Fibroblast of lung (primary cell): Measurements from ENCODE around the gene ACR. TPM values are rescaled to one million over a fixed set of nuclear protein-coding genes. Genes with fewer than 3 reads are reported as not detected.

Experiments used
- DNase-seq, 2 donors: peaks; one replicate each; pipeline versions ENCODE4 v3.0.0 to v3.0.0-alpha.2; 2010; ENCODE audit warnings: low read depth in 2 of 2
- H2AFZ ChIP-seq: 2 replicates; pipeline ENCODE4 v1.5.1; 2012; ENCODE audit warnings: low read length, control low read depth, inconsistent platforms
- H3K27ac ChIP-seq: 2 replicates; pipeline ENCODE4 v1.5.1; 2011; ENCODE audit warnings: low read length, control low read depth; ENCODE audit not compliant: insufficient read depth
- H3K27me3 ChIP-seq: 2 replicates; pipeline ENCODE4 v1.5.1; 2011; ENCODE audit warnings: mild to moderate bottlenecking, low read length; ENCODE audit not compliant: control insufficient read depth, insufficient read depth
- H3K36me3 ChIP-seq: 2 replicates; pipeline ENCODE4 v1.5.1; 2011; ENCODE audit warnings: low read length; ENCODE audit not compliant: control insufficient read depth, insufficient read depth
- H3K4me1 ChIP-seq: 2 replicates; pipeline ENCODE4 v1.5.1; 2011; ENCODE audit warnings: low read length; ENCODE audit not compliant: control insufficient read depth, insufficient read depth; ENCODE audit errors: extremely low read depth
- H3K4me2 ChIP-seq: 2 replicates; pipeline ENCODE4 v1.5.1; 2011; ENCODE audit warnings: low read length, control low read depth; ENCODE audit not compliant: insufficient read depth; ENCODE audit errors: extremely low read depth
- H3K4me3 ChIP-seq, 4 experiments: fragments of 200-600 bp in 1 of 4; sonication (generic) in 1 of 4; replicated peaks in 1 of 4; 2 replicates each; pipeline ENCODE4 v1.5.1; 2011 to 2016; ENCODE audit warnings: low read length in 4 of 4, low read depth in 3 of 4, mild to moderate bottlenecking in 3 of 4, control low read depth in 2 of 4, inconsistent platforms in 1 of 4, mixed read lengths in 1 of 4; ENCODE audit not compliant: insufficient read depth in 1 of 4; ENCODE audit errors: control extremely low read depth in 1 of 4
- H3K79me2 ChIP-seq: 2 replicates; pipeline ENCODE4 v1.5.1; 2012; ENCODE audit warnings: mild to moderate bottlenecking, low read length, inconsistent platforms; ENCODE audit not compliant: control insufficient read depth, insufficient read depth
- H3K9ac ChIP-seq: 2 replicates; pipeline ENCODE4 v1.5.1; 2011; ENCODE audit warnings: mild to moderate bottlenecking, low read length, control low read depth; ENCODE audit not compliant: insufficient read depth
- H3K9me3 ChIP-seq: 2 replicates; pipeline ENCODE4 v1.5.1; 2012; ENCODE audit warnings: low read depth, low read length; ENCODE audit not compliant: control insufficient read depth, insufficient read depth
- H4K20me1 ChIP-seq: 2 replicates; pipeline ENCODE4 v1.5.1; 2011; ENCODE audit warnings: low read length; ENCODE audit not compliant: control insufficient read depth, insufficient read depth; ENCODE audit errors: extremely low read depth
- EZH2 ChIP-seq: IDR thresholded peaks from 2 replicates; pipeline ENCODE4 v1.5.1; 2012; ENCODE audit warnings: low read length, control low read depth, mild to moderate bottlenecking; ENCODE audit errors: missing control alignments
- polyA plus RNA-seq, 2 donors: library from polyadenylated mRNA; depleted of rRNA in 1 of 2; stranded (reverse) in 1 of 2; unstranded in 1 of 2; fragments of >200 nt; gene quantifications; 2 replicates each; pipeline ENCODE4 v1.2.1, GENCODE V29; 2011 to 2012; ENCODE audit warnings: missing spikeins in 1 of 2
- total RNA-seq: library from RNA; depleted of rRNA; stranded (reverse); fragments of >200 nt; gene quantifications from 2 replicates; pipeline ENCODE4 v1.2.1, GENCODE V29; 2014
- TF ChIP-seq, protein P1 (sequence below), 2 donors: IDR thresholded peaks in 1 of 2; conservative IDR thresholded peaks in 1 of 2; 1 replicate in 1 of 2; 2 replicates in 1 of 2; pipeline ENCODE4 v1.5.1; 2011 to 2012; ENCODE audit warnings: low read length in 2 of 2, control low read depth in 1 of 2, inconsistent platforms in 1 of 2, low read depth in 1 of 2, mild to moderate bottlenecking in 1 of 2

The ACR gene
- total and polyA plus RNA-seq, 2 donors (not counting 1 experiment from before 2014, with no cell fraction given), result not detected

DNA sequence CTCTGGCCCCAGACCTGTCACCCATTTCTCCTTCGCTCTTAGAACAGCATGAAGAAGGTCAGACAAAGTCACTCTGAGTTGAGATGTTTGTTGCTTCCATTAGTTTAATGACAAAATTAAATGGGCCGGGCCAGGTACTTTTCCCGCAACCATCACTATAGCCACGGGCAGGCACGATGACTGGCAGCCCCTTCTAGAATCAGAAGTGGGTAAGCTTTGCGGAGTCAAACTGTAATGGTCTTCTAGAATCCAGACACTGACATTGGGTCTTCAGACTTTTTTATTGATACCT is 2.3 kb upstream of the ACR start:
- Histone ChIP-seq H2AFZ (no peak overlapping the region), H3K9me3 (no peaks in the 10 kb centered on the region), H3K9ac (no peak overlapping the region), H3K4me1 (peaks cover 4% of the 10 kb centered on the region), H4K20me1 (no peaks in the 10 kb centered on the region), H3K27ac (no peak overlapping the region), H3K4me2 (no peak overlapping the region), H3K79me2 (no peaks in the 10 kb centered on the region), H3K4me3 (no peak overlapping the region), H3K36me3 (no peaks in the 10 kb centered on the region), H3K27me3 (no peaks in the 10 kb centered on the region)
- TF ChIP-seq EZH2, result no peak
- TF ChIP-seq, protein P1, sequence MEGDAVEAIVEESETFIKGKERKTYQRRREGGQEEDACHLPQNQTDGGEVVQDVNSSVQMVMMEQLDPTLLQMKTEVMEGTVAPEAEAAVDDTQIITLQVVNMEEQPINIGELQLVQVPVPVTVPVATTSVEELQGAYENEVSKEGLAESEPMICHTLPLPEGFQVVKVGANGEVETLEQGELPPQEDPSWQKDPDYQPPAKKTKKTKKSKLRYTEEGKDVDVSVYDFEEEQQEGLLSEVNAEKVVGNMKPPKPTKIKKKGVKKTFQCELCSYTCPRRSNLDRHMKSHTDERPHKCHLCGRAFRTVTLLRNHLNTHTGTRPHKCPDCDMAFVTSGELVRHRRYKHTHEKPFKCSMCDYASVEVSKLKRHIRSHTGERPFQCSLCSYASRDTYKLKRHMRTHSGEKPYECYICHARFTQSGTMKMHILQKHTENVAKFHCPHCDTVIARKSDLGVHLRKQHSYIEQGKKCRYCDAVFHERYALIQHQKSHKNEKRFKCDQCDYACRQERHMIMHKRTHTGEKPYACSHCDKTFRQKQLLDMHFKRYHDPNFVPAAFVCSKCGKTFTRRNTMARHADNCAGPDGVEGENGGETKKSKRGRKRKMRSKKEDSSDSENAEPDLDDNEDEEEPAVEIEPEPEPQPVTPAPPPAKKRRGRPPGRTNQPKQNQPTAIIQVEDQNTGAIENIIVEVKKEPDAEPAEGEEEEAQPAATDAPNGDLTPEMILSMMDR (conservative IDR thresholded peaks at IDR 0.05 in 1 of 2, IDR thresholded peaks at IDR 0.05 in 1 of 2; ENCODE audit: low read depth in 1 of 2, low read length in 2 of 2), result no peak
- DNase-seq, result no peak

DNA sequence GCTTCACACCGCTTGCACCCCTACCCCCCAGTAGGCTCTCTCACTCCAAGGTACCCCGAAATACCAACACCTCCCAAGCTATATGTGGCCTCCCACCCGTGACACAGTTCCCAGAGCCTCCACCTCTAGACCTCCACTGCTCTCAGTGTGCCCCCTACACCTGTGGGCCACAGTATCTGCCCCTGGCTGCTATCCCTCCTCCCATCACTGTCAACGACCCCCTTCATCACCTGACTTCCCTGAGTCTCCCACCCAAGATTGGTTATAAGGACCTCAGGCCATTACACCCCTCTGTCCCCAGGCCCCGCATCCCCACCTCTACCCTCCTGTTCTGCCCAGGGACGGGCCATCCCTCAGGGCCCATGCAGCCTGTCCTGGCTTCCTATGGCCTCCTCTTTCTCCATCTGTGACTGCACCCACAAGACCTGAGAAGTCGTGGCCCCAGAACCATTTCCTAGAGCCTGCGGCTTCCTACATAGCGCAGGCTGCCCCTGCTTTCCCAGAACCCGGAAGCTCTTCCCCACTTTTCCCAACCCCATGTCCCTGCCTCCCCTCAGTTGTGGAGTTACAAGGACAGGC is 734 bp downstream of the ACR start:
- no peak for DNase-seq

DNA sequence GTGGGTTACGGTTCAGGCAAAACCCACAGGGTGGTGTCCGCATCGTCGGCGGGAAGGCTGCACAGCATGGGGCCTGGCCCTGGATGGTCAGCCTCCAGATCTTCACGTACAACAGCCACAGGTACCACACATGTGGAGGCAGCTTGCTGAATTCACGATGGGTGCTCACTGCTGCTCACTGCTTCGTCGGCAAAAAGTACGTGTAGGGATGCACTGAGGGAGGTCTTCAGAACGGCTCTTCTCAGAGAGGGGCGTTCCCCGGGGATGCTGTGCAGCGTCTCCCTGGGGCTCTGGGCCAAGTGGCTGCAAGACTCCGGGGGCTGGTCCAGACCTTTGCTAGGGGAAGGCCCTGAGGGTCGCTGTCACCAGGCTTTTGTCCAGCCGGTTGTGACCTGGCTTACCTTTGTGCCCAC is 1.3 kb downstream of the ACR start:
- Histone ChIP-seq H3K9me3 (no peaks in the 10 kb centered on the region), H2AFZ (no peak overlapping the region), H3K36me3 (no peaks in the 10 kb centered on the region), H3K4me2 (no peak overlapping the region), H3K4me1 (no peaks in the 10 kb centered on the region), H3K27me3 (no peaks in the 10 kb centered on the region), H3K27ac (no peak overlapping the region), H3K4me3 (no peak overlapping the region), H3K9ac (no peak overlapping the region), H4K20me1 (no peaks in the 10 kb centered on the region), H3K79me2 (no peaks in the 10 kb centered on the region)
- no peak for DNase-seq
- TF ChIP-seq, protein P1 (conservative IDR thresholded peaks at IDR 0.05 in 1 of 2, IDR thresholded peaks at IDR 0.05 in 1 of 2; ENCODE audit: low read depth in 1 of 2, low read length in 2 of 2), result no peak
- TF ChIP-seq EZH2, result no peak

More for the DNA sequence above, 734 bp downstream of the ACR start:
- no peaks in the 10 kb centered on the region for H3K79me2 ChIP-seq
- H3K36me3 ChIP-seq, result no peaks in the 10 kb centered on the region
- H3K4me2 ChIP-seq, result no peak overlapping the region
- peaks cover under 1% of the 10 kb centered on the region for H3K4me1 ChIP-seq
- H2AFZ ChIP-seq, result no peak overlapping the region
- no peak overlapping the region for H3K27ac ChIP-seq
- TF ChIP-seq EZH2, result no peak
- TF ChIP-seq, protein P1 (conservative IDR thresholded peaks at IDR 0.05 in 1 of 2, IDR thresholded peaks at IDR 0.05 in 1 of 2; ENCODE audit: low read depth in 1 of 2, low read length in 2 of 2), result no peak
- H3K4me3 ChIP-seq, result no peak overlapping the region
- H3K9me3 ChIP-seq, result no peaks in the 10 kb centered on the region
- no peaks in the 10 kb centered on the region for H3K27me3 ChIP-seq
- H4K20me1 ChIP-seq, result no peaks in the 10 kb centered on the region
- H3K9ac ChIP-seq, result no peak overlapping the region
